Myocyte (in vitro differentiated cells): ENCODE measurements around the gene TMEM151A. TPM values are rescaled to one million over a fixed set of nuclear protein-coding genes. Genes with fewer than 3 reads are reported as not detected.

Source experiments
- total RNA-seq: library from RNA; depleted of rRNA; stranded (reverse); fragments of >200 nt; gene quantifications from 2 replicates; pipeline ENCODE4 v1.2.3, GENCODE V29; 2014

Gene TMEM151A
- total RNA-seq, 1 donor from 2014 or later: 0.08 TPM

Other genes starting within 250 kb of the TMEM151A start
- not detected in 2 replicates for gene GAL3ST3, start 242.7 kb upstream of the TMEM151A start, total RNA-seq
- gene SF3B2, start 239.5 kb upstream of the TMEM151A start, total RNA-seq: 115 and 134 TPM in 2 replicates
- 25.4 and 26.6 TPM in 2 replicates for gene PACS1, start 221.6 kb upstream of the TMEM151A start, total RNA-seq
- 37.6 and 49.9 TPM in 2 replicates for gene KLC2, start 34.2 kb upstream of the TMEM151A start, total RNA-seq
- 143 and 146 TPM in 2 replicates for gene RAB1B, start 23.3 kb upstream of the TMEM151A start, total RNA-seq
- gene CNIH2, start 13.7 kb upstream of the TMEM151A start, total RNA-seq: 1.3 and 1.9 TPM in 2 replicates
- gene YIF1A, start 2.8 kb upstream of the TMEM151A start, total RNA-seq: 115 and 165 TPM in 2 replicates
- gene CD248, start 25.1 kb downstream of the TMEM151A start, total RNA-seq: not detected in 2 replicates
- 32.3 and 43.9 TPM in 2 replicates for gene RIN1, start 44.5 kb downstream of the TMEM151A start, total RNA-seq
- gene BRMS1, start 53.2 kb downstream of the TMEM151A start, total RNA-seq: 45.9 and 56.1 TPM in 2 replicates
- 60.3 and 69.3 TPM in 2 replicates for gene B4GAT1, start 55.7 kb downstream of the TMEM151A start, total RNA-seq
- 4.5 and 8.5 TPM in 2 replicates for gene SLC29A2, start 79.9 kb downstream of the TMEM151A start, total RNA-seq
- not detected in 2 replicates for gene NPAS4, start 129.1 kb downstream of the TMEM151A start, total RNA-seq
- 23.1 and 27.9 TPM in 2 replicates for gene MRPL11, start 147.0 kb downstream of the TMEM151A start, total RNA-seq
- gene PELI3, start 175.0 kb downstream of the TMEM151A start, total RNA-seq: 5.5 and 9.3 TPM in 2 replicates
- 52.7 TPM in 2 replicates for gene DPP3, start 188.5 kb downstream of the TMEM151A start, total RNA-seq
- gene BBS1, start 218.7 kb downstream of the TMEM151A start, total RNA-seq: 29.5 and 39.6 TPM in 2 replicates